Activated CD4-positive, CD25-positive, alpha-beta regulatory T cell treated with anti-CD3 and anti-CD28 coated beads, Interleukin-2, amount 50 U/mL, for 24 hours (primary cell): ENCODE measurements around the gene MAGEC1.
"Not testable (repeated sequence)": the region's sequence is repeated elsewhere in the genome, so short reads cannot be mapped to it uniquely, and the experiment has no call there.

Experiments
- ATAC-seq, 2 donors: fragments of 150-1000 bp; cut with Tn5 transposase; one replicate each; pipeline ENCODE4 v1.10.0; 2021; ENCODE audit warnings: mild to moderate bottlenecking in 1 of 2, moderate library complexity in 1 of 2

Gene MAGEC1, protein sequence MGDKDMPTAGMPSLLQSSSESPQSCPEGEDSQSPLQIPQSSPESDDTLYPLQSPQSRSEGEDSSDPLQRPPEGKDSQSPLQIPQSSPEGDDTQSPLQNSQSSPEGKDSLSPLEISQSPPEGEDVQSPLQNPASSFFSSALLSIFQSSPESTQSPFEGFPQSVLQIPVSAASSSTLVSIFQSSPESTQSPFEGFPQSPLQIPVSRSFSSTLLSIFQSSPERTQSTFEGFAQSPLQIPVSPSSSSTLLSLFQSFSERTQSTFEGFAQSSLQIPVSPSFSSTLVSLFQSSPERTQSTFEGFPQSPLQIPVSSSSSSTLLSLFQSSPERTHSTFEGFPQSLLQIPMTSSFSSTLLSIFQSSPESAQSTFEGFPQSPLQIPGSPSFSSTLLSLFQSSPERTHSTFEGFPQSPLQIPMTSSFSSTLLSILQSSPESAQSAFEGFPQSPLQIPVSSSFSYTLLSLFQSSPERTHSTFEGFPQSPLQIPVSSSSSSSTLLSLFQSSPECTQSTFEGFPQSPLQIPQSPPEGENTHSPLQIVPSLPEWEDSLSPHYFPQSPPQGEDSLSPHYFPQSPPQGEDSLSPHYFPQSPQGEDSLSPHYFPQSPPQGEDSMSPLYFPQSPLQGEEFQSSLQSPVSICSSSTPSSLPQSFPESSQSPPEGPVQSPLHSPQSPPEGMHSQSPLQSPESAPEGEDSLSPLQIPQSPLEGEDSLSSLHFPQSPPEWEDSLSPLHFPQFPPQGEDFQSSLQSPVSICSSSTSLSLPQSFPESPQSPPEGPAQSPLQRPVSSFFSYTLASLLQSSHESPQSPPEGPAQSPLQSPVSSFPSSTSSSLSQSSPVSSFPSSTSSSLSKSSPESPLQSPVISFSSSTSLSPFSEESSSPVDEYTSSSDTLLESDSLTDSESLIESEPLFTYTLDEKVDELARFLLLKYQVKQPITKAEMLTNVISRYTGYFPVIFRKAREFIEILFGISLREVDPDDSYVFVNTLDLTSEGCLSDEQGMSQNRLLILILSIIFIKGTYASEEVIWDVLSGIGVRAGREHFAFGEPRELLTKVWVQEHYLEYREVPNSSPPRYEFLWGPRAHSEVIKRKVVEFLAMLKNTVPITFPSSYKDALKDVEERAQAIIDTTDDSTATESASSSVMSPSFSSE

DNA sequence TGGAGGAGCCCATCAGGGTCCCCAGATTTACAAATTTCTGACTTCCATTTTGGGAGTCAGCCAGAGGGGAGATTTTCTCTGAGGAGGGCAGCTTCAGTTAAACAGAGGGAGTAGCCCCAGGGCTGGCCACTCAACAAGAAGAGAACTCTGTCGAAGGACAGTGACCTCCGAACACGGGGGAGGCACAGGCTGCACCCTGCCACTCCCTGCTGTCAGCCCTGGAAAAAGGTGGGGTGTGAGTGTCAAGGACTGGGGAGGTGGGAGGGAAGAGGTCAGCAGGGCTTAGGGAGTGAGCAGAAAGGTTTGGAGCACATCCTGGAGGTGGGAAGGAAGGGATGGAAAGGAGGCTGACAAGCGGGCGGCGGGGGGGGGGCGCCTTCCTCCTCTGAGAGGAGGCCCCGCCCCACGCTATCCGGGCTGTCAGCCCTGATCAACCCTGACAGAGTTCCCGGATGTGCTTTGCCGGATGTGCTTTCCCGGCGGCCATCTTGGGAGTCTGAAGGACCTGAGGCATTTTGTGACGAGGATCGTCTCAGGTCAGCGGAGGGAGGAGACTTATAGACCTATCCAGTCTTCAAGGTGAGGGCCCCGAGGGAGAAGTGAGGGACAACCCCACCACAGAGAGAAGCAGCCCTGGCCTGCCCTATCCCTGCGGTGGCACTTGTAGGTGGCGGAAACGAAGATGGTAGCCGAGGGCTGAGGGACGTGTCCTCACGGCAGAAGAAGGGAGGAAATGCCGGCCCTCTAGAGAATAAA, at the start of gene MAGEC1:
TSS of gene MAGEC1 (plus strand) at position 495 of the 756 bp plus-strand sequence. CDS start 1,179 bp downstream, outside the sequence.
- no peak for ATAC-seq

DNA sequence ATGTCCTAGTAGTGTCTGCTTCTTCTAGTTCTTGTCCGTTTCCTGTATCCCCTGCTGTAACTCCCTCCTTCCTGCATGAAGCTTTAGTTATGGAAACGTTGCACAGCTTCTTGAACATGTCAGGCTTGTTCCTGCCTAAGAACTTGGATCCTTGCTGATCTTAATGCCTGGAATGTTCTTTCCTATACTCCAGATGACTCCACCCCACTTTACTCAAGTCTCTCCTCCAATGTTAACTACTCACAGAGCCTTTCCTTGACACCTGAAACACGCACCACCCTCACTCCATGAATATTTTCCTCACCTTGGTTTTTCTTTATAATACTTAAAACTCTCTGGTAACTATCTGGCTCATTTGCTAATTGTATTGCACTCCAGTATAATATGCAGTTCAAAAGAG, 46.2 kb upstream of the MAGEC1 start:
- ATAC-seq, result no peak

DNA sequence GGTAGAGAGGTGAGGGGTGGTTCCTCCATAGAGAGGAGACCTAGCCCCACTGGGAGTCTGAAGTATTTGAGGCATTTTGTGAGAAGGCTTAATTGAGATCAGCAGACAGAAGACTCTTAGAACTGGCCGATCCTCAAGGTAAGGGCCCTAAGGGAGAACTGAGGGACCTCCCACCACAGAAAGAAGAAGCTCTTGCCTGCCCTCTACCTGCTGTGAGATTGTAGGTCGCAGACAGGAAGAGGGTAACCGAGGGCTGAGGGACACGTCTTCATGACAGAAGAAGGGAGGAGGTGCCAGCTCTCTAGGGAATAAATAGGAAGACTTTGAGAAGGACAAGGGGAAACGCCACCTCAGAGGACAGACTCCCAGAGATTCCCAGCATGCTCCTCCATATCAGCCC, 24.1 kb upstream of the MAGEC1 start:
- ATAC-seq, result no peak

DNA sequence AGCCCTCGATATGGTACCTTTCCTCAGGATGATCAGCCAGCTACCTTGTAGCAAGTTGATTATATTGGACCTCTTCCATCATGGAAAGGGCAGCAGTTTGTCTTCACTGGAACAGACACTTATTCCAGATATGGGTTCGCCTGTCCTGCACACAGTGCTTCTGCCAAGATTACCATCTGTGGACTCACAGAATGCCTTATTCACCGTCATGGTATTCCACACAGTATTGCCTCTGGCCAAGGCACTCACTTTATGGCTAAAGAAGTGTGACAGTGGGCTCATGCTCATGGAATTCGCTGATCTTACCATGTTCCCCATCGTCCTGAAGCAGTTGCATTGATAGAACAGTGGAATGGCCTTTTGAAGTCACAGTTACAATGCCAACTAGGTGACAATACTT, 14.9 kb upstream of the MAGEC1 start:
- not testable (repeated sequence) for ATAC-seq

DNA sequence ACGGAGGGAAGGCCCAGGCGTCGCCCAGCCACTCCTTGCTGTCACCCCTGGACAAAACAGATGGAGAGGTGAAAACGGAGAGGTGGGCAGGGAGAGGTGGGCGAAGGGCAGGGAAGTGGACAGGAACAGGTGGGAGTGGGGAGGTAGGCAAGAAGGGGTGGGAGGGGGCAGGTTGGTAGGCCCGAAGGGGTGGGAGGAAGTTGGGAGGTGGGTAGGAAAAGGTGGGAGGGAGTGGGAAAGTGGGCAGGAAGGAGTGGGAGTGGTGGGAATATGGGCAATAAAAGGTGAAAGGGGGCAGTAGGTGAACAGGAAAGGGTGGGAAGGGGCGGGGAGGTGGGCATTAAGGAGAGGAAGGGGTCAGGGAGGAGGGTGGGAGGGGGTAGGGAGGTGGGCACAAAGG, 9.0 kb upstream of the MAGEC1 start:
- no peak for ATAC-seq

DNA sequence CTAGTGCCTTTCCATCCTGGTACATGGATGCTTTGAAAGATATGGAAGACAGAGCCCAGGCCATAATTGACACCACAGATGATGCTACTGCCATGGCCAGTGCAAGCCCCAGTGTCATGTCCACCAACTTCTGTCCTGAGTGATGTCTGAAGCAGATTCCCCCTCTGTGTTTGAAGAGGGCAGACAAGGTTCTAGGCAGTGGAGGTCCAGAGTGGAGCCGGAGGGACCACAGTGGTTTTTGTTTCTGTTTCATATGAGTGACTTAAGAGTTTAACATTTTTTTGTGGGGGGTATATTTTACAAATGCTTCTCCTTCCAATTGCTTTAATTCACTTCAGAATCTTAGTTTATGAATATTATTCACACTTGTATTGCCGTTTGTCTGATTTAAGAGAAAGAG, 6.0 kb upstream of the MAGEC1 start:
- ATAC-seq, result no peak

DNA sequence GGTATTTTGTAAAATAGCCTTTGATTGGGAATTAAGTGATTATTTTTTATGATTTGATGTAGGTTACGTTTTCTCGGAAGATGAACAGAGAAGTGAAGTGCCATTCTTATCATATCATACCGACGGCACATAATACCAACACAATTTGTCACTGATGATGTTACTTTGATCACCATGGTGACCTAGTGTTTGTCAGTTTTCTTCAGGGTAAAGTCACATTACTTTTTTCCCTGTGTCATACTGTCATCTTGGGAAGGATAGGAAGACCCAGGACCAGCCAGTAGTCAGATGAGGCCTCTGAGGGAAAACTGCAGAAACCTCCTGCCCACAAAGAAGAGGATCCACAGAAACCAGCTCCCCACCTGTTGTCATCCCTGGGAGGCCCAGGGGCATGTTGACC, 1.3 kb upstream of the MAGEC1 start:
- no peak for ATAC-seq

DNA sequence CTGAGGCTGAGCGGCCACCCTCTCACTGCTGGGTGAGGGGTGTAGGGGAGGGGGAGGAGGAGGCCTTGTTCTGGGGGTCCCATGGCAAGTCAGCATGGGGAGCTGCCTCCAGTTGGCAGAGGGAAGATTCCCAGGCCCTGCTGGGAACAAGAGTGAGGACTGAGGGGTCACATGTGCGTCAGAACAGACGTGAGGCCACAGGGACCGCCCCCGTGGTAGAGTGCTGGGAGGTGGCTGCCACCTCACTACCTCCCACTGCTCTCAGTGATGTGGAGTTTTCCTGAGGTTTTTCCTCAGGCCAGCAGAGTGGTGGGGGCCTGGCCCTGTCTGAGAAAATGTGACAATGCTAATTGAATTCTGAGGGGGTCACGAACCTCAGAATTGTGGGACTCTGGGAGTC, 568 bp downstream of the MAGEC1 start:
- ATAC-seq, result no peak

DNA sequence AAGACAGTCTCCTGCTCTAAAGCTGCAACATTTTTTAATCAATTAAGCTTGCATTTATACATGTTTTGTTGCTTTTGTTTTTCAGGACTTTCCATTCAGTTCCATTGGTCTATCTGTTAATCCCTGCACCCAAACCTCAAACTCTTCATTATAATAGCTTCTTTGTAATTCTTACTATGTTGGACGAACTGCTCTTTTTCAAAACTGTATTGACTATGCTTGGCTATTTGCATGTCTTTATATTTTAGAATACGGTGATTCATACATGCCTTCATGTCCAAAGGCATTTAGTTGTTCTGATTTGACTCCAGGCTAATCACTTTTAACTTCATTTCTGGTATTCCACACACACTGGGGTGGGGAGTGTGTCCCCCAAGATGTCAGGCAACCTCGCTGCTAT, 14.1 kb downstream of the MAGEC1 start:
- no peak for ATAC-seq

DNA sequence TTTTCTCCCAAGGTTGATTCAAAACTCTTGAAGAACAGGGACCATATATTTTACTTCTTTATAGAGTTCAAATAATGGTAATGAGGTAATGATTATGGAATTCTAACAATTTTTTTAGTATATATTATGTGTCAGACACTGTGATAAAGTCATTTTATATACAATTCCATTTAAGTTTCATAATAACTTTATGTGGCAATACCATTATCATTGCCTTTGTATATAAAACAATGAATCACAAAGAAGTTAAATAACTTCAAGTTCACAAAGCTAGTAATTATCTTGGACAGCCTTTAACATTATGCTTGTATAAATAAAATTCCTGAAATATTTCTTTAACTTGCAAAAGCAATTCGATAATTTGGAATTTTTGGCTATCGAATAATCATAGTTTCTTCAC, 20.6 kb downstream of the MAGEC1 start:
- ATAC-seq, result no peak

DNA sequence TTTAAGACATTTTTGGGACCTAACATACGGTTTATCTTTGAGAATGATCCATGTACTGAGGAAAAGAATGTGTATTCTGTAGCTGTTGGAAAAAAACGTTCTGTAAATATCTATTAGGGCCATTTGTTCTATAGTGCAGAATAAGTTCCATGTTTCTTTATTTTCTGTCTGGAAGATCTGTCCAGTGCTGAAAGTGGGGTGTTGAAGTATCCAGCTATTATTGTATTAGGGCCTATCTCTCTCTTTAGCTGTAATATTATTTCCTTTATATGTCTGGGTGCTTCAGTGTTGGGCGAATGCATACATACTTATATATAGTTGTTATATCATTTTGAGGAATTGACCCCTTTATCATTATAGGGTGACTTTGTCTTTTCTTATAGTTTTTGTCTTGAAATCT, 24.7 kb downstream of the MAGEC1 start:
- ATAC-seq, result no peak

DNA sequence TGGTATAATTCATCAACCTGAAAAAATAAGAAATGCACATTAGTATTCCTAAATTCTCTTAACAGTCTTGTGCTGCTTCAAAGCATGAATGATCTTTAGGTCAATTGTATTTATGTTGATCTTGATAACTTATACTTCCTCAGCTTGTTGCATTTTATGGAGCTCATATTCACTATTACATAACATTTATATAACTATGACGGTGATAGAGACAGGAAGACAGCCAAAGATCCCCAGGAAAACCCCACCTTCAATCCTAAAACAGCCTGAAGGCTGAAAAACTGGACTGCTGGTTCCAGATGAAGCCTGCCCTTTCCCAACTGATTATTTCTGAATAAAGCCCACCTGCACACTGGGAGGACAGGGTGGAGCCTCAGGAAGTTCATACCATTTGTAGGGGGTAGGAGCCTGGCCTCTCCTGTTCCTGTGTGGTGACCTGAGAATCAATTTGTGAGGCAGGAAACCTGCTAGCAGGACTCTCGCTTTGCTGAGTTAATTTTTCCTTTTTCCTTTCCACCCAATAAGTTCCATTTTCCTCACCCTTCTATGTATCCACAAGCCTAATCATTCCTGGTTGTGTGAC, 30.5 kb downstream of the MAGEC1 start:
- no peak for ATAC-seq

DNA sequence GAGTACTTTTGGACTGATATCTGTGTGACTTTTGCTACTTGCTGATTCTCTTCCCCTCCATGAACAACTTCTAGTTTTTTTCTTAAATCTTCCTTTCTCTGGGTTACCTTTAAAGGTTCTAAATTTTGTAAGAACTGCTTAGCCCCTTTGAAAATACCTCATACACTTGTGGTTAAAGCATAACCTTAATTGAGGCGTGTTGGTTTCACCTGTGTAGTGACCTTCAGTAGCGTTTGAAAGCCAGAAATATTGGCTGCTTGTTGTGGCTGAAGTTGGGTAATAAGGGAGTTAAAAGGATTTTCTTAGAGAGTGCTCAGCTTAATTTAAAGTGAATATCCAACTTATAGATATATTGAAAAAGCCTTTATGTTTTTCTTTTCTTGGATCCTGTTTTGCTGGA, 32.0 kb downstream of the MAGEC1 start:
- no peak for ATAC-seq

DNA sequence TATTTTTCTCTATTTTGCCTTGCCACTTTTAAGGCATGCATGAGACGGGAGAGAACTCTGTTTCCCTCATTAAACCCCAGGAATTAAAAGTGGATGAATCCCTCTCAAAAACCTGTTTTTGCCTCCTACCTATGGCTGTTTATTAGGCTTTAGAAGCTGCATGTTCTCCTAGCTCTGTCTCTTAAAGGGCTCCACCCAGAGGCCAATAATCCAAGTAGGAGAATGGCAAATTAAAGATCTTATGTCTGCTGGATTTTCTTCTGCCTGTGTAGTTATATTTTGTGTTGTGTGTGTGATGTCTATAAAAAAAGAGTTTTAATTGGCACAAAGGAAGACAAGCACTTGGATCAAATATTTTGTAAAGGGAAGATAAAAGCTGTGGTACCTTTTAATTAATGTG, 32.4 kb downstream of the MAGEC1 start:
- no peak for ATAC-seq

DNA sequence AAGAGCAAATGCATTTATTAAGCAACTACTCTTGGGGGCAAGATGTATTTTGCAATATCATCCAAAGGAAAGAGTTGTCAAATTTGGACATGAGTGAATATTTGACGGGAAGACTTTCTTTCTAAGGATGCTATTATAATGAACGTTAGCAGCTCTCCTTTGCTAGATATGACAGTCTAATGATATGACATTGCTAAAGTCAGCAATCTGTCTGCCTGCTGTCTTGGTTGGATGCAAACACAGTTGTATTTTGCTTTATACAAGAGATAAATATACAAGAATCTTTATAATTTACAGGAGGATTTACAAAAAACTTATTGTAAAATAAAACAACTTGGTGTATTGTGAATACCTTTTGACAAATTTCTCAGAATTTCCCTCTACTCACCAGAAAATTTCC, 37.5 kb downstream of the MAGEC1 start:
- no peak for ATAC-seq

DNA sequence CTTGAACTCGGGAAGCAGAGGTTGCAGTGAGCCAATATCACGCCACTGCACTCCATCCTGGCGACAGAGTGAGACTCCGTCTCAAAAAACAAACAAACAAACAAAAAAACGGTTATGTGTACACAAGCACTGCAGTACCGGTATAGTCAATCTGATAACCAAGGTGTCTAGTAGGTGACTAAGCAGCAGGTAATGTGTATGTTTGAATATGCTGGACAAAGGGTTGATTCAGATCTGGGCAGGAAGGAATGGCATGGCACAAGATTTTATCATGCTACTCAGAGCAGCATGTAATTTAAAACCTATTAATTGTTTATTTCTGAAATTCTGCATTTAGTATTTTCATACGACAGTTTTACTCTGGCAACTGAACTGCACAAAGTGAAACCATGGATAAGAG, 41.7 kb downstream of the MAGEC1 start:
- ATAC-seq, result no peak

DNA sequence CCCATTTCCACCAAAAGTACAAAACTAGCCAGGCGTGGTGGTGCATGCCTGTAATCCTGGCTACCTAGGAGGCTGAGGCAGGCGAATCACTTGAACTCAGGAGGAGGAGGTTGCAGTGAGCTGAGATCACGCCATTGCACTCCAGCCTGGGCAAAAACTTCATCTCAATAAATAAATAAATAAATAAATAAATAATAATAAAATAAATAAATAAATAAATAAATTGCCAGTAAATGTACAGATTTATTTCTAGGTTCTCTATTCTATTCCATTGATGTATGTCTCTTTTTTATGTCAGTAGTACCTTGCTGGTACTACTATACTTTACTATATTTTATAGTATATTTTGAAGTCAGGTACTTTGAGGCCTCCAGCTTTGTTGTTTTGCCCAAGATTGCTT, 43.7 kb downstream of the MAGEC1 start:
- no peak for ATAC-seq

DNA sequence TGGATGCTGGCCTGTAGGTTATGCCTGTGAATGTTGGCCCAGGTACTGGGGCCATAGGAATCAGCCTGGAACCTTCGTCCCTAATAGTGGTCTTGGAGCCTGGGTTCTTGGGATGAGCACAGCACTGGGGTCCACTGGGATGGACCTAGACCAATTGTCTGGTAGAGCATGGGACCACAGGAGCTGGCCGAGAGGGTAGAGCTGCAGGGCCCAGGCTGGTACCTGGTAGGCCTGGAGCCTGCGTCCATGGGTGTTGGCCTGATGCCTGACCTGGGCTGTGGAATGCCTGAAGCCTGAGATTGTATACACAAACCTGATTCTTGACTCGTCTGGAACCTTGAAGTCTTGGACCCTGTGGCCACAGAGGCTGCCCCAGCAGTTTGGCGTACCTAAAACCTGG, 48.9 kb downstream of the MAGEC1 start:
- ATAC-seq, result no peak

DNA sequence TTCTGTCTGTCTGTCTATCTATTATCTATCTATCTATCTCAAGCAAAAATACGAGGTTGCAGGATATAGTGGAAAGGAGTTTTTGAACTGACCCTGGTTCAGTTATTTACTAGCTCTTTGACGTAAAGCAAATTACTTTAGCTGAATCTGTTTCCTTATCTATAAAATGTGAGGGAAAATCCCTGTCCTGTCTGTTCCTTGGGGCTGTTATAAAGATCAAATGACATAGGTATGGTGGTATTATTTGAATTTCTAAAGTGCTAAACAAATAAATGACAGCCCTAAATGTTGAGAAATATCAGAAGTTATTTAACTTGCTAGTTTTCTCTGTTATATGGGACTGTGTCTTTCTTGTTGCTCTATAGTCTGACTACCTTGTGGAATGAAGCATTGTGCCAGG, 55.0 kb downstream of the MAGEC1 start:
- no peak for ATAC-seq
